Measurements from ENCODE around the gene CSNK1G3. TPM values are rescaled to one million over a fixed set of nuclear protein-coding genes. Genes with fewer than 3 reads are reported as not detected.

Gene CSNK1G3
- total RNA-seq, 1 experiment from 2014 or later, result 40.8 TPM

DNA sequence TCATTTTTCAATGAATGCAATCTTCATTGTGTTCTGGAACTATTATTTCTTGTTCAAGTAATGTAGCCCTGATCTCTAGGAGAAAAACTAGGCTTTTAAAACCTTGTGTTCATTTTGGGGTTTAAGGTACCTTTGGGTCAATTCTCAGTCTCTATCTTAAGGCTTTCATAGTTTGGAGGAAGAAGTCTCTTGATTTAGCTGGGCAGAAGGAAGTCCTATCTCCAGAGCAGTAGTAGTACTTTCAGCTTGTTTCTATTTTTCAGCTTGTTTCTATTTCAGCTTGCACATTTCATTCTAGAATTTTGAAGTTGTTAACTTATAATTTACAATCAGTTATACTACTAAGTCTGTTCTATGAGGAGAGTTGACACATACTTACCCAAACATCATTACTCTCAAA is 15.2 kb downstream of the CSNK1G3 start:
- CTCF ChIA-PET, result no interaction called here
- in situ Hi-C loops (cut with HindIII; ENCODE audit: low pct_unique_long_range_greater_than_20kb, low sequenced_read_pairs), result no loop called here
- BruUV-seq (replicated peaks), result no TSS peak

DNA sequence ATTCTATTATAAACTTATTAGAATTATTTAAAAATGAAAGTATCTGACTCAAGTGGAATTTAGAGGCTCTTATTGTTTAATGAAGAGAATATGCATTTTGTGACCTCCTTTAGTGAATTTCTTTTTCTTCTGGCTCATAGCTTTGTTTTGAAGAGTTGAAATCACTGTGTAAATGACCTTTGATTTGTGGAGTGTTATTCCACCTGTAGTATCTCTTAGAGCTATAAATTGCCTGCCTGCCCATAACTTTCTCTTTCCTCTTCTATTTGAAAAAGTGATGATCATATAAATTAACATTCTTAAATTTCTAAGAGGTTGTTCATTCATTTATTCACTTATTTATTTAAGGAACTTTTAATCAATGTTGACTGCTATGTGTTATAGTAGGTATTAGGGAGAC is 16.1 kb downstream of the CSNK1G3 start:
- ChIA-PET POLR2A (no interaction called here), CTCF (no interaction called here)
- in situ Hi-C loops (cut with HindIII; ENCODE audit: low pct_unique_long_range_greater_than_20kb, low sequenced_read_pairs), result no loop called here

More for the DNA sequence above, 15.2 kb downstream of the CSNK1G3 start:
- POLR2A ChIA-PET, result no interaction called here
- H3K4me1 ChIP-seq (ENCODE audit: control insufficient read depth, insufficient read depth, low read length), result no peaks in the 10 kb centered on the region
- no peaks in the 10 kb centered on the region for H3K9me3 ChIP-seq (ENCODE audit: control insufficient read depth, insufficient read depth, low read depth, low read length)
- no peaks in the 10 kb centered on the region for H3K27me3 ChIP-seq (ENCODE audit: control insufficient read depth, insufficient read depth, low read length)
- intact Hi-C loops (cut with micrococcal nuclease; ENCODE audit: unreplicated experiment), result no loop called here
- no peaks in the 10 kb centered on the region for H3K36me3 ChIP-seq (ENCODE audit: control insufficient read depth, insufficient read depth, low read length)
- H3K27ac ChIP-seq (ENCODE audit: low read length), result no peak overlapping the region
- ATAC-seq (no peak), DNase-seq (ENCODE audit: low read depth, low spot score) (no peak)
- TF ChIP-seq POLR2AphosphoS5 (IDR thresholded peaks at IDR 0.05; ENCODE audit: low read depth, low read length) (no peak), SIN3A (IDR thresholded peaks at IDR 0.05; ENCODE audit: borderline replicate concordance, insufficient read depth, low read depth, low read length) (no peak)
- no peak overlapping the region for H3K4me3 ChIP-seq (ENCODE audit: low read depth in 2 of 2, low read length in 2 of 2)

More for the DNA sequence above, 16.1 kb downstream of the CSNK1G3 start:
- Histone ChIP-seq H3K27ac (ENCODE audit: low read length) (no peak overlapping the region), H3K4me1 (ENCODE audit: control insufficient read depth, insufficient read depth, low read length) (no peaks in the 10 kb centered on the region), H3K36me3 (ENCODE audit: control insufficient read depth, insufficient read depth, low read length) (no peaks in the 10 kb centered on the region; the same call in 1 of the 2 replicates), H3K27me3 (ENCODE audit: control insufficient read depth, insufficient read depth, low read length) (no peaks in the 10 kb centered on the region), H3K4me3 (ENCODE audit: low read depth in 2 of 2, low read length in 2 of 2) (no peak overlapping the region), H3K9me3 (ENCODE audit: control insufficient read depth, insufficient read depth, low read depth, low read length) (no peaks in the 10 kb centered on the region)
- TF ChIP-seq SIN3A (IDR thresholded peaks at IDR 0.05; ENCODE audit: borderline replicate concordance, insufficient read depth, low read depth, low read length) (no peak), TCF7L2 (IDR thresholded peaks at IDR 0.05; ENCODE audit: low read depth, low read length) (no peak), CTCF (IDR thresholded peaks at IDR 0.05) (no peak)
- TF ChIP-seq, protein P1, sequence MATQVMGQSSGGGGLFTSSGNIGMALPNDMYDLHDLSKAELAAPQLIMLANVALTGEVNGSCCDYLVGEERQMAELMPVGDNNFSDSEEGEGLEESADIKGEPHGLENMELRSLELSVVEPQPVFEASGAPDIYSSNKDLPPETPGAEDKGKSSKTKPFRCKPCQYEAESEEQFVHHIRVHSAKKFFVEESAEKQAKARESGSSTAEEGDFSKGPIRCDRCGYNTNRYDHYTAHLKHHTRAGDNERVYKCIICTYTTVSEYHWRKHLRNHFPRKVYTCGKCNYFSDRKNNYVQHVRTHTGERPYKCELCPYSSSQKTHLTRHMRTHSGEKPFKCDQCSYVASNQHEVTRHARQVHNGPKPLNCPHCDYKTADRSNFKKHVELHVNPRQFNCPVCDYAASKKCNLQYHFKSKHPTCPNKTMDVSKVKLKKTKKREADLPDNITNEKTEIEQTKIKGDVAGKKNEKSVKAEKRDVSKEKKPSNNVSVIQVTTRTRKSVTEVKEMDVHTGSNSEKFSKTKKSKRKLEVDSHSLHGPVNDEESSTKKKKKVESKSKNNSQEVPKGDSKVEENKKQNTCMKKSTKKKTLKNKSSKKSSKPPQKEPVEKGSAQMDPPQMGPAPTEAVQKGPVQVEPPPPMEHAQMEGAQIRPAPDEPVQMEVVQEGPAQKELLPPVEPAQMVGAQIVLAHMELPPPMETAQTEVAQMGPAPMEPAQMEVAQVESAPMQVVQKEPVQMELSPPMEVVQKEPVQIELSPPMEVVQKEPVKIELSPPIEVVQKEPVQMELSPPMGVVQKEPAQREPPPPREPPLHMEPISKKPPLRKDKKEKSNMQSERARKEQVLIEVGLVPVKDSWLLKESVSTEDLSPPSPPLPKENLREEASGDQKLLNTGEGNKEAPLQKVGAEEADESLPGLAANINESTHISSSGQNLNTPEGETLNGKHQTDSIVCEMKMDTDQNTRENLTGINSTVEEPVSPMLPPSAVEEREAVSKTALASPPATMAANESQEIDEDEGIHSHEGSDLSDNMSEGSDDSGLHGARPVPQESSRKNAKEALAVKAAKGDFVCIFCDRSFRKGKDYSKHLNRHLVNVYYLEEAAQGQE (IDR thresholded peaks at IDR 0.05; ENCODE audit: insufficient read depth in 1 of 2, low read depth in 2 of 2, low read length in 1 of 2), result no peak
- BruUV-seq (replicated peaks), result no TSS peak
- intact Hi-C loops (cut with micrococcal nuclease; ENCODE audit: unreplicated experiment), result no loop called here
- ATAC-seq (no peak), DNase-seq (ENCODE audit: low read depth, low spot score) (no peak)

Measured in Panc1 (cell line).